ENCODE results near the gene CTNNA2.

DNA sequence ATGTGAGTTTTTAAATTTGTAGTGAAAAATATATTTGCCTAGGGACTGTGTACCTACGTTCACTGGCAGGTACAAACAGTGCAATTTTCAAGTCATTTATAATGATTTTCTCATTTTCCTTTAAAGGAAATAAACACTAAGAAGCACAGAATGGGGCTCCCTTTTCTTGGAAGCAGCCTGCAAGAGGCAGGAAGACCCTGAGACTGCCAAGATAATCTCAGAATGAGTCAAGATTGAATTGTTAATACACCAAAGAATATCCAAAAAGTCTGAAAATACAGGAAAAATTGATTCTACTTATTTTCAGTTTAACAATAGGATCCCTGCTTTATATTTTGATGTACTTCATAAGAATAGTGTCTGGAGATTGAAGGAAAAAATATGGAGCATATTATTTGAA, 331.2 kb downstream of the CTNNA2 start:
- TF ChIP-seq, protein P1, sequence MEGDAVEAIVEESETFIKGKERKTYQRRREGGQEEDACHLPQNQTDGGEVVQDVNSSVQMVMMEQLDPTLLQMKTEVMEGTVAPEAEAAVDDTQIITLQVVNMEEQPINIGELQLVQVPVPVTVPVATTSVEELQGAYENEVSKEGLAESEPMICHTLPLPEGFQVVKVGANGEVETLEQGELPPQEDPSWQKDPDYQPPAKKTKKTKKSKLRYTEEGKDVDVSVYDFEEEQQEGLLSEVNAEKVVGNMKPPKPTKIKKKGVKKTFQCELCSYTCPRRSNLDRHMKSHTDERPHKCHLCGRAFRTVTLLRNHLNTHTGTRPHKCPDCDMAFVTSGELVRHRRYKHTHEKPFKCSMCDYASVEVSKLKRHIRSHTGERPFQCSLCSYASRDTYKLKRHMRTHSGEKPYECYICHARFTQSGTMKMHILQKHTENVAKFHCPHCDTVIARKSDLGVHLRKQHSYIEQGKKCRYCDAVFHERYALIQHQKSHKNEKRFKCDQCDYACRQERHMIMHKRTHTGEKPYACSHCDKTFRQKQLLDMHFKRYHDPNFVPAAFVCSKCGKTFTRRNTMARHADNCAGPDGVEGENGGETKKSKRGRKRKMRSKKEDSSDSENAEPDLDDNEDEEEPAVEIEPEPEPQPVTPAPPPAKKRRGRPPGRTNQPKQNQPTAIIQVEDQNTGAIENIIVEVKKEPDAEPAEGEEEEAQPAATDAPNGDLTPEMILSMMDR (IDR thresholded peaks at IDR 0.05): no peak
- no peak for TF ChIP-seq POLR2A (IDR thresholded peaks at IDR 0.05)
